GM12878 (cell line): ENCODE measurements around the gene CAST. TPM values are rescaled to one million over a fixed set of nuclear protein-coding genes. Genes with fewer than 3 reads are reported as not detected.

Source experiments
- ATAC-seq: fragments of 200-7000 bp; cut with Tn5 transposase; 3 replicates; pipeline ENCODE4 v1.9.1; 2020; ENCODE audit warnings: mild to moderate bottlenecking, moderate library complexity
- BruUV-seq: library from RNA; stranded (reverse); fragments of 400-500 nt; replicated peaks from 2 replicates; lab custom pipeline; 2021; lab: Mats Ljungman, UMichigan
- CTCF ChIA-PET: fragments of 300-600 bp; sonication (Branson Sonifier 250); formaldehyde crosslinking; extraction: SDS; loops from one replicate; lab custom pipeline; 2021; ENCODE audit warnings: inconsistent platforms; lab: Yijun Ruan, JAX
- POLR2A ChIA-PET: fragments of 350-600 bp; formaldehyde crosslinking; extraction: SDS; loops from one replicate; lab custom pipeline; 2021; ENCODE audit warnings: inconsistent platforms; lab: Charles Lee
- RAD21 ChIA-PET: fragments of 300-600 bp; sonication (Branson Sonifier 250); formaldehyde crosslinking; loops from one replicate; lab custom pipeline; 2023; ENCODE audit warnings: antibody characterized with exemption; ENCODE audit not compliant: unreplicated experiment; lab: Charles Lee
- SMC1A ChIA-PET: fragments of 300-600 bp; sonication (Branson Sonifier 250); formaldehyde crosslinking; loops from one replicate; lab custom pipeline; 2023; ENCODE audit not compliant: unreplicated experiment, uncharacterized antibody; lab: Charles Lee
- DNase-seq: peaks from one replicate; pipeline ENCODE4 v3.0.0-alpha.2; 2011; ENCODE audit warnings: low read depth, low spot score
- FAIRE-seq: peaks from 3 replicates; lab custom pipeline; 2011; peaks lifted over from hg19 to GRCh38; lab: Jason Lieb, UNC
- H2AFZ ChIP-seq: 2 replicates; pipeline ENCODE4 v1.6.0; 2011; ENCODE audit warnings: low read depth, low read length, control low read depth; ENCODE audit not compliant: control insufficient read depth
- H3K27ac ChIP-seq: 2 replicates; pipeline ENCODE4 v1.5.1; 2011; ENCODE audit warnings: control low read depth; ENCODE audit not compliant: control insufficient read depth, insufficient read depth
- H3K27me3 ChIP-seq, 2 experiments: replicated peaks in 1 of 2; 2 replicates each; pipeline versions ENCODE4 v1.6.0 to v1.6.1; 2011; ENCODE audit warnings: low read length in 1 of 2; ENCODE audit not compliant: control insufficient read depth in 2 of 2, insufficient read depth in 2 of 2
- H3K36me3 ChIP-seq, 2 experiments: 2 replicates each; pipeline ENCODE4 v1.5.1; 2011; ENCODE audit warnings: low read length in 1 of 2; ENCODE audit not compliant: control insufficient read depth in 2 of 2, insufficient read depth in 2 of 2
- H3K4me1 ChIP-seq: 2 replicates; pipeline ENCODE4 v1.6.1; 2011; ENCODE audit warnings: mild to moderate bottlenecking, low read length, moderate library complexity, mixed read lengths; ENCODE audit not compliant: control insufficient read depth, insufficient read depth
- H3K4me2 ChIP-seq: 2 replicates; pipeline ENCODE4 v1.6.0; 2011; ENCODE audit warnings: control low read depth; ENCODE audit not compliant: control insufficient read depth, insufficient read depth
- H3K4me3 ChIP-seq: fragments of 200-600 bp; sonication (generic); 2 replicates; pipeline ENCODE4 v1.5.1; 2016
- H3K79me2 ChIP-seq: 2 replicates; pipeline ENCODE4 v1.6.0; 2011; ENCODE audit warnings: low read length; ENCODE audit not compliant: control insufficient read depth, insufficient read depth
- H3K9ac ChIP-seq: 2 replicates; pipeline ENCODE4 v1.8.0; 2011; ENCODE audit warnings: low read length, control low read depth, mixed read lengths; ENCODE audit not compliant: control insufficient read depth, insufficient read depth
- H3K9me3 ChIP-seq: replicated peaks from 3 replicates; pipeline ENCODE4 v1.5.1; 2011; ENCODE audit warnings: mild to moderate bottlenecking, low read length; ENCODE audit not compliant: control insufficient read depth, insufficient read depth
- H4K20me1 ChIP-seq: 2 replicates; pipeline ENCODE4 v1.6.0; 2011; ENCODE audit not compliant: control insufficient read depth, insufficient read depth
- CREM ChIP-seq: IDR thresholded peaks from 2 replicates; pipeline ENCODE4 v1.6.1; 2014; ENCODE audit warnings: antibody characterized with exemption, low read depth
- EP300 ChIP-seq, 2 experiments: fragments of 150-350 bp in 1 of 2; IDR thresholded peaks; 2 replicates each; pipeline ENCODE4 v1.6.1; 2011 to 2012; ENCODE audit warnings: low read depth in 2 of 2, low read length in 2 of 2, borderline replicate concordance in 1 of 2, improper control_type of control experiment in 1 of 2, inconsistent platforms in 1 of 2; ENCODE audit not compliant: control insufficient read depth in 1 of 2
- IKZF2 ChIP-seq, 2 experiments: fragments of 450-650 bp; IDR thresholded peaks; 2 replicates each; pipeline ENCODE4 v1.6.1; 2017; ENCODE audit warnings: mild to moderate bottlenecking in 2 of 2, moderate library complexity in 2 of 2
- NFYA ChIP-seq: IDR thresholded peaks from 2 replicates; pipeline ENCODE4 v1.6.1; 2011; ENCODE audit warnings: low read depth, mild to moderate bottlenecking, low read length, improper control_type of control experiment, borderline replicate concordance
- NR2C2 ChIP-seq: IDR thresholded peaks from 2 replicates; pipeline ENCODE4 v1.6.1; 2011; ENCODE audit warnings: borderline replicate concordance, low read depth; ENCODE audit not compliant: control insufficient read depth, insufficient read length
- NRF1 ChIP-seq: conservative IDR thresholded peaks from 2 replicates; pipeline ENCODE4 v1.6.1; 2011; ENCODE audit warnings: mild to moderate bottlenecking, low read depth, low read length, improper control_type of control experiment
- SMC3 ChIP-seq: IDR thresholded peaks from 2 replicates; pipeline ENCODE4 v1.6.1; 2011; ENCODE audit warnings: low read length, improper control_type of control experiment, borderline replicate concordance
- TARDBP ChIP-seq: IDR thresholded peaks from 2 replicates; pipeline ENCODE4 v1.6.1; 2016; ENCODE audit warnings: borderline replicate concordance
- ZBED1 ChIP-seq: IDR thresholded peaks from 2 replicates; pipeline ENCODE4 v1.6.1; 2016; ENCODE audit warnings: borderline replicate concordance
- WGBS: methylation state at CpG from one replicate; pipeline ENCODE4 v1.1.6; 2016; ENCODE audit warnings: low lambda C conversion rate; ENCODE audit not compliant: insufficient replicate concordance, insufficient coverage; ENCODE audit errors: missing lambda C conversion rate; 5-methylcytosine and 5-hydroxymethylcytosine counted together
- in situ Hi-C: fragments of 300-500 bp; cut with MboI; formaldehyde crosslinking; loops from 9 replicates; pipeline ENCODE4 v1.14.3; 2018; ENCODE audit warnings: mixed read lengths
- intact Hi-C: fragments of 100-400 bp; cut with micrococcal nuclease; formaldehyde crosslinking; loops from one replicate; pipeline ENCODE4 v1.14.2; 2022; ENCODE audit not compliant: unreplicated experiment
- polyA plus RNA-seq, 11 experiments: library from polyadenylated mRNA; depleted of rRNA in 4 of 11; unstranded in 6 of 11; stranded (reverse) in 5 of 11; fragments of >200 nt; fragmentation: Nextera tagmentation in 4 of 11; fragmentation: Illumina TruSeq in 1 of 11; extraction: Ambion mirVana in 4 of 11; extraction: Trizol in 1 of 11; gene quantifications; 1 replicate in 1 of 11; 2 replicates in 10 of 11; pipeline versions ENCODE4 v1.2.1 to v1.2.3, GENCODE V29; 2011 to 2016; ENCODE audit warnings: inconsistent platforms in 2 of 11, missing spikeins in 2 of 11, low read depth in 1 of 11
- total RNA-seq, 4 experiments: library from RNA; depleted of rRNA in 3 of 4; stranded (reverse); fragments of >200 nt in 3 of 4; fragmentation: Illumina TruSeq in 1 of 4; extraction: Trizol in 1 of 4; gene quantifications; 2 replicates each; pipeline versions ENCODE4 v1.2.1 to v1.2.3, GENCODE V29; 2013 to 2021
- TF ChIP-seq, protein P1 (sequence below): IDR thresholded peaks from 2 replicates; pipeline ENCODE4 v1.6.1; 2011; ENCODE audit warnings: mild to moderate bottlenecking, low read depth, low read length, moderate library complexity; ENCODE audit not compliant: insufficient replicate concordance
- TF ChIP-seq, protein P2 (sequence below): IDR thresholded peaks from 2 replicates; pipeline ENCODE4 v1.6.1; 2012; ENCODE audit warnings: low read depth, low read length, improper control_type of control experiment

CAST gene
- total and polyA plus RNA-seq, 10 of the 15 experiments (the other 5 are each of a cell fraction or from before 2014, with no cell fraction given): 31.7 to 140 (median 68.5) TPM

DNA sequence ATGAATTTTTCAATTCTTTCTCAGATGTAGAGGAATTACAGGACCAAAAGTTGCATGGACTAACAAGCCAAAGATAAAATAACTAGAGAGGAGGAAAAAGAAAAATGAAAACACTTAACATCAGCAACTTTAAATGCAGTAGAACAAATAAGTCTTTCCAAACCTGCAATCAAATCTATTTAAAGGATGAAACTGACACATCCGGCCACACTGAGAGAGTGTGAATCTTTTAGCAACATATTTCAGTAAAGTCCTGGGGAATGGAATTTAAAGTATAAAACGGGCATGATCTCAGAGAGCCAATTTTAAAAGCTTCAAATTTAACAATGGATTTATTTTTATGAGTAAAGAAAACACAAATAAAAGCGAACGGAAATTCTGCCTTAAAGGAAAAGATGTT is 17.1 kb downstream of the CAST start:
- RAD21 ChIA-PET: no interaction called here
- Histone ChIP-seq H3K36me3 (no peaks in the 10 kb centered on the region), H3K27ac (no peak overlapping the region), H3K4me2 (no peak overlapping the region; the same call in 1 of the 2 replicates), H3K79me2 (no peaks in the 10 kb centered on the region), H3K9ac (no peak overlapping the region), H3K9me3 (no peaks in the 10 kb centered on the region), H3K27me3 (no peaks in the 10 kb centered on the region), H3K4me1 (peaks cover 7% of the 10 kb centered on the region), H2AFZ (no peak overlapping the region), H3K4me3 (no peak overlapping the region), H4K20me1 (no peaks in the 10 kb centered on the region)
- no TSS peak for BruUV-seq
- in situ Hi-C loops: no loop called here
- DNase-seq (no peak), ATAC-seq (peak; percentile 56; the same call in 2 of the 3 replicates), FAIRE-seq (no peak)
- TF ChIP-seq ZBED1 (no peak), IKZF2 (IDR thresholded peaks at IDR 0.05) (peak in 1 of 2 experiments; percentile 14; a peak in 1 of 4 replicates)
- intact Hi-C loops: no loop called here
- 73% methylated on average over 4 of the region's 4 CpGs for WGBS
- CTCF ChIA-PET: interaction anchor here (1.3 to 2.4 kb wide), 4 partner anchors 12 to 65 kb away, joined by 3 to 8 read pairs (median 4); no protein-coding TSS in a partner anchor
- POLR2A ChIA-PET: no interaction called here
- SMC1A ChIA-PET: interaction anchor here (1.0 to 1.6 kb wide), 2 partner anchors 58 to 65 kb away, joined by 3 to 6 read pairs; no protein-coding TSS in a partner anchor

DNA sequence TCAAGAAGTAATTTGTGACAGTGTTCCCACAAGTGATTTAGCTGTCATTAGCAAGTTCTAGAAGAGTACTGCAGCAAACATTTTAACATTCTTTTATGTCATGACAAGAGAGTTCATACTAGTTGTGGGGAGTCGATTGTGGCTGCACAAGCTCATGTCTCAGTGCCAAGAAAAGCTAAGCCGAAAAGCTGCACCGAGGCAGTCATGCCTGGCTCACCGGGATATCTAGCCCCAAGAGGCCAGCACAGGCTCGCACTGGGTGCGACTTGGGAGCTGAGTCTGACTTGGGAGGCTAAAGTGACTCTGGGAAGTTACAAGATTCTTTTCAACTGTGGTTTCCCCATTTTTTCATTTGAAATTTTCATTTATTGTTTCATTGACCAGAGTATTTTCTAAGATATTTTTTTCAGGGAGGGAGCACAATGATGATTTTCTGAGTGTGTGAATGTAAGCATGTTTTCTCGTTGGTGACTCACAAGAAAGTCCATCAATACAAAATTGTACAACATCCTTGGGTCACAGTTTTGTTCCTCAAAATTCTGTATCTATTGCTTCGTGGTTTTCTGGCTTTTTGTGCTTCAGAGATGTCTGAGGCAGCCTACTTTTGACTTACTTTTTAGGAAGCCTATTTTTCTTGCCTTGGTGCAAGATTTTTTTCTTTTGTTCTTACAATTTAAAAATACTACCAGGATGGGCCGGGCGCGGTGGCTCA is 18.7 kb downstream of the CAST start:
- Histone ChIP-seq H4K20me1 (no peaks in the 10 kb centered on the region), H3K4me3 (no peak overlapping the region), H2AFZ (no peak overlapping the region), H3K27me3 (no peaks in the 10 kb centered on the region), H3K36me3 (no peaks in the 10 kb centered on the region), H3K79me2 (no peaks in the 10 kb centered on the region), H3K27ac (no peak overlapping the region), H3K9ac (no peak overlapping the region), H3K9me3 (no peaks in the 10 kb centered on the region), H3K4me1 (peaks cover 7% of the 10 kb centered on the region), H3K4me2 (no peak overlapping the region)
- ChIA-PET SMC1A (no interaction called here), CTCF (interaction anchor here (0.8 to 2.4 kb wide), 5 partner anchors 10 to 79 kb away, joined by 3 to 8 read pairs (median 3); no protein-coding TSS in a partner anchor), POLR2A (no interaction called here), RAD21 (no interaction called here)
- 91% methylated on average over 11 of the region's 11 CpGs for WGBS
- intact Hi-C loops (loop anchor here (10.0 kb wide), 1 partner anchor 336 kb away; no protein-coding TSS in a partner anchor), in situ Hi-C loops (no loop called here)
- BruUV-seq: no TSS peak
- ATAC-seq (no peak), FAIRE-seq (no peak), DNase-seq (no peak)
- TF ChIP-seq NRF1 (no peak), EP300 (IDR thresholded peaks at IDR 0.05; ENCODE audit: borderline replicate concordance in 1 of 2, control insufficient read depth in 1 of 2, low read depth in 2 of 2, low read length in 2 of 2) (no peak), CREM (no peak), SMC3 (no peak), ZBED1 (no peak), NR2C2 (no peak), TARDBP (no peak), NFYA (no peak)
- TF ChIP-seq, protein P1, sequence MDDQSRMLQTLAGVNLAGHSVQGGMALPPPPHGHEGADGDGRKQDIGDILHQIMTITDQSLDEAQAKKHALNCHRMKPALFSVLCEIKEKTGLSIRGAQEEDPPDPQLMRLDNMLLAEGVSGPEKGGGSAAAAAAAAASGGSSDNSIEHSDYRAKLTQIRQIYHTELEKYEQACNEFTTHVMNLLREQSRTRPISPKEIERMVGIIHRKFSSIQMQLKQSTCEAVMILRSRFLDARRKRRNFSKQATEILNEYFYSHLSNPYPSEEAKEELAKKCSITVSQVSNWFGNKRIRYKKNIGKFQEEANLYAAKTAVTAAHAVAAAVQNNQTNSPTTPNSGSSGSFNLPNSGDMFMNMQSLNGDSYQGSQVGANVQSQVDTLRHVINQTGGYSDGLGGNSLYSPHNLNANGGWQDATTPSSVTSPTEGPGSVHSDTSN: no peak
- TF ChIP-seq, protein P2, sequence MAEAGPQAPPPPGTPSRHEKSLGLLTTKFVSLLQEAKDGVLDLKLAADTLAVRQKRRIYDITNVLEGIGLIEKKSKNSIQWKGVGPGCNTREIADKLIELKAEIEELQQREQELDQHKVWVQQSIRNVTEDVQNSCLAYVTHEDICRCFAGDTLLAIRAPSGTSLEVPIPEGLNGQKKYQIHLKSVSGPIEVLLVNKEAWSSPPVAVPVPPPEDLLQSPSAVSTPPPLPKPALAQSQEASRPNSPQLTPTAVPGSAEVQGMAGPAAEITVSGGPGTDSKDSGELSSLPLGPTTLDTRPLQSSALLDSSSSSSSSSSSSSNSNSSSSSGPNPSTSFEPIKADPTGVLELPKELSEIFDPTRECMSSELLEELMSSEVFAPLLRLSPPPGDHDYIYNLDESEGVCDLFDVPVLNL: no peak
